H1 (cell line): ENCODE measurements around the gene LRPAP1. TPM values are rescaled to one million over a fixed set of nuclear protein-coding genes. Genes with fewer than 3 reads are reported as not detected.

ENCODE experiments used
- CTCF ChIA-PET: fragments of 300-600 bp; sonication (Branson Sonifier 250); formaldehyde crosslinking; loops from one replicate; lab custom pipeline; 2021; ENCODE audit not compliant: partially characterized antibody; lab: Charles Lee
- POLR2A ChIA-PET: fragments of 300-600 bp; sonication (Branson Sonifier 250); formaldehyde crosslinking; loops from one replicate; lab custom pipeline; 2021; ENCODE audit warnings: inconsistent platforms; ENCODE audit not compliant: partially characterized antibody; lab: Charles Lee
- DNase-seq, 2 experiments: peaks; one replicate each; pipeline versions ENCODE4 v3.0.0 to v3.0.0-alpha.2; 2010 to 2022; ENCODE audit warnings: low spot score in 2 of 2, low read depth in 1 of 2, mixed read lengths in 1 of 2
- FAIRE-seq: peaks from 2 replicates; lab custom pipeline; 2011; peaks lifted over from hg19 to GRCh38; lab: Jason Lieb, UNC
- H2AFZ ChIP-seq: 2 replicates; pipeline ENCODE4 v1.8.1; 2012; ENCODE audit warnings: low read length, inconsistent platforms
- H2AK5ac ChIP-seq: 2 replicates; pipeline ENCODE4 v1.6.1; 2013; ENCODE audit warnings: low read depth, low read length
- H2BK120ac ChIP-seq: replicated peaks from 2 replicates; pipeline ENCODE3; 2013; ENCODE audit warnings: low read depth, low read length, inconsistent platforms
- H2BK12ac ChIP-seq: 2 replicates; pipeline ENCODE4 v1.6.1; 2013; ENCODE audit warnings: low read depth, low read length
- H2BK15ac ChIP-seq: 2 replicates; pipeline ENCODE4 v1.6.1; 2013; ENCODE audit warnings: low read length
- H2BK20ac ChIP-seq: 2 replicates; pipeline ENCODE4 v1.6.1; 2013; ENCODE audit warnings: low read length
- H2BK5ac ChIP-seq: 2 replicates; pipeline ENCODE4 v1.6.1; 2013; ENCODE audit warnings: low read depth, low read length
- H3K14ac ChIP-seq: 2 replicates; pipeline ENCODE4 v1.6.1; 2013; ENCODE audit warnings: inconsistent platforms; ENCODE audit not compliant: insufficient read length
- H3K18ac ChIP-seq: 2 replicates; pipeline ENCODE4 v1.6.1; 2013; ENCODE audit warnings: low read length; ENCODE audit errors: extremely low read depth
- H3K23ac ChIP-seq: 2 replicates; pipeline ENCODE4 v1.6.1; 2013; ENCODE audit warnings: inconsistent platforms; ENCODE audit not compliant: insufficient read length
- H3K23me2 ChIP-seq: 2 replicates; pipeline ENCODE4 v1.6.1; 2013; ENCODE audit warnings: low read depth, low read length
- H3K27ac ChIP-seq: 2 replicates; pipeline ENCODE4 v1.6.1; 2011; ENCODE audit warnings: low read depth, low read length, inconsistent platforms
- H3K27me3 ChIP-seq, 4 experiments: replicated peaks in 1 of 4; 1 replicate in 1 of 4; 2 replicates in 3 of 4; pipeline versions ENCODE4 v1.6.1 to v1.8.1; 2011 to 2013; ENCODE audit warnings: low read length in 3 of 4, mild to moderate bottlenecking in 3 of 4, inconsistent platforms in 2 of 4, mixed read lengths in 2 of 4, moderate library complexity in 1 of 4; ENCODE audit not compliant: control insufficient read depth in 3 of 4, insufficient read depth in 3 of 4; ENCODE audit errors: extremely low read depth in 1 of 4
- H3K36me3 ChIP-seq, 4 experiments: 2 replicates each; pipeline versions ENCODE4 v1.6.1 to v1.8.1; 2011 to 2013; ENCODE audit warnings: mild to moderate bottlenecking in 4 of 4, low read length in 3 of 4, moderate library complexity in 2 of 4, control low read depth in 1 of 4, inconsistent platforms in 1 of 4; ENCODE audit not compliant: insufficient read depth in 4 of 4, control insufficient read depth in 2 of 4
- H3K4ac ChIP-seq: replicated peaks from 2 replicates; pipeline ENCODE3; 2013; ENCODE audit warnings: low read length, low read depth, mixed read lengths, inconsistent platforms; ENCODE audit not compliant: insufficient read length
- H3K4me1 ChIP-seq, 4 experiments: replicated peaks in 1 of 4; 1 replicate in 1 of 4; 2 replicates in 3 of 4; pipeline versions ENCODE4 v1.6.1 to v1.8.1; 2011 to 2013; ENCODE audit warnings: low read length in 3 of 4, inconsistent platforms in 2 of 4, mixed read lengths in 1 of 4; ENCODE audit not compliant: insufficient read depth in 4 of 4, control insufficient read depth in 3 of 4
- H3K4me2 ChIP-seq, 2 experiments: 2 replicates each; pipeline versions ENCODE4 v1.6.1 to v1.8.1; 2011 to 2013; ENCODE audit warnings: low read depth in 2 of 2, low read length in 2 of 2, control low read depth in 1 of 2, inconsistent platforms in 1 of 2, mild to moderate bottlenecking in 1 of 2; ENCODE audit not compliant: insufficient read depth in 1 of 2
- H3K4me3 ChIP-seq, 4 experiments: fragments of 200-600, 300-600 bp in 1 of 4; sonication (generic), shearing (Covaris generic), sonication (Bioruptor Twin) in 1 of 4; 2 replicates each; pipeline versions ENCODE4 v1.5.1 to v1.8.1; 2011 to 2016; ENCODE audit warnings: low read length in 4 of 4, low read depth in 3 of 4, control low read depth in 2 of 4, inconsistent platforms in 2 of 4, mild to moderate bottlenecking in 2 of 4, mixed read lengths in 1 of 4, moderate library complexity in 1 of 4; ENCODE audit not compliant: insufficient read depth in 2 of 4; ENCODE audit errors: extremely low read depth in 1 of 4
- H3K56ac ChIP-seq: replicated peaks from 2 replicates; pipeline ENCODE3; 2013; ENCODE audit warnings: low read depth, mild to moderate bottlenecking, mixed read lengths, low read length, inconsistent platforms; ENCODE audit not compliant: insufficient read length
- H3K79me1 ChIP-seq: 2 replicates; pipeline ENCODE4 v1.6.1; 2013; ENCODE audit warnings: low read depth, low read length, control low read depth
- H3K79me2 ChIP-seq, 2 experiments: 2 replicates each; pipeline versions ENCODE4 v1.6.1 to v1.8.1; 2012 to 2013; ENCODE audit warnings: low read length in 2 of 2, mild to moderate bottlenecking in 2 of 2, inconsistent platforms in 1 of 2; ENCODE audit not compliant: insufficient read depth in 2 of 2, control insufficient read depth in 1 of 2
- H3K9ac ChIP-seq, 4 experiments: replicated peaks in 1 of 4; 1 replicate in 1 of 4; 2 replicates in 3 of 4; pipeline versions ENCODE4 v1.6.1 to v1.8.1; 2011 to 2013; ENCODE audit warnings: low read depth in 3 of 4, low read length in 3 of 4, control low read depth in 2 of 4, mild to moderate bottlenecking in 2 of 4, moderate library complexity in 2 of 4, inconsistent platforms in 1 of 4; ENCODE audit errors: extremely low read depth in 1 of 4
- H3K9me3 ChIP-seq, 2 experiments: 2 replicates each; pipeline versions ENCODE4 v1.6.1 to v1.8.1; 2012 to 2013; ENCODE audit warnings: mild to moderate bottlenecking in 2 of 2, moderate library complexity in 2 of 2, control low read depth in 1 of 2, inconsistent platforms in 1 of 2, low read depth in 1 of 2, low read length in 1 of 2, mixed read lengths in 1 of 2; ENCODE audit not compliant: insufficient read depth in 2 of 2
- H4K20me1 ChIP-seq, 2 experiments: replicated peaks in 1 of 2; 2 replicates each; pipeline versions ENCODE3 to v1.8.1; 2011 to 2013; ENCODE audit warnings: inconsistent platforms in 2 of 2, low read length in 2 of 2, mild to moderate bottlenecking in 1 of 2; ENCODE audit not compliant: insufficient read depth in 2 of 2, control insufficient read depth in 1 of 2
- H4K5ac ChIP-seq: 2 replicates; pipeline ENCODE4 v1.6.1; 2013; ENCODE audit warnings: low read length, low read depth, mixed read lengths, inconsistent platforms; ENCODE audit not compliant: insufficient read length
- H4K8ac ChIP-seq: 2 replicates; pipeline ENCODE4 v1.8.0; 2013; ENCODE audit warnings: mild to moderate bottlenecking, moderate library complexity, low read length, inconsistent platforms; ENCODE audit not compliant: insufficient read depth; ENCODE audit errors: extremely low read depth
- H4K91ac ChIP-seq: replicated peaks from 2 replicates; pipeline ENCODE3; 2013; ENCODE audit warnings: low read length, mixed read lengths, inconsistent platforms; ENCODE audit not compliant: insufficient read length
- BCL11A ChIP-seq, 2 experiments: IDR thresholded peaks; one replicate each; pipeline ENCODE4 v1.6.1; 2011; ENCODE audit warnings: low read depth in 2 of 2, low read length in 2 of 2, mild to moderate bottlenecking in 2 of 2
- E2F6 ChIP-seq: IDR thresholded peaks from 2 replicates; pipeline ENCODE4 v1.6.1; 2012; ENCODE audit warnings: inconsistent platforms
- JUND ChIP-seq: IDR thresholded peaks from 2 replicates; pipeline ENCODE4 v1.6.1; 2011; ENCODE audit warnings: mild to moderate bottlenecking, improper control_type of control experiment, low read length
- NRF1 ChIP-seq: IDR thresholded peaks from 2 replicates; pipeline ENCODE4 v1.6.1; 2011; ENCODE audit warnings: mild to moderate bottlenecking, low read depth, low read length, improper control_type of control experiment
- SAP30 ChIP-seq: fragments of 300-600 bp; sonication (generic); IDR thresholded peaks from 2 replicates; pipeline ENCODE4 v1.7.1; 2012; ENCODE audit warnings: low read length, moderate library complexity, mild to moderate bottlenecking, inconsistent platforms; ENCODE audit not compliant: insufficient read depth, insufficient replicate concordance
- USF2 ChIP-seq: IDR thresholded peaks from 2 replicates; pipeline ENCODE4 v1.6.1; 2011; ENCODE audit warnings: low read length, improper control_type of control experiment
- WGBS, 2 experiments: shearing (Covaris generic) in 1 of 2; methylation state at CpG; one replicate each; pipeline versions ENCODE4 v1.1.6 to v1.1.7; 2013 to 2015; ENCODE audit warnings: low lambda C conversion rate in 2 of 2, mixed read lengths in 2 of 2, inconsistent platforms in 1 of 2, low coverage in 1 of 2, missing lambda C conversion rate in 1 of 2; ENCODE audit not compliant: insufficient replicate concordance in 2 of 2, insufficient coverage in 1 of 2, insufficient read length in 1 of 2; ENCODE audit errors: extremely low coverage in 1 of 2, missing lambda C conversion rate in 1 of 2; 5-methylcytosine and 5-hydroxymethylcytosine counted together
- polyA plus RNA-seq, 7 experiments: library from polyadenylated mRNA; depleted of rRNA in 3 of 7; stranded (reverse) in 5 of 7; unstranded in 2 of 7; fragments of >200 nt in 5 of 7; fragments of 200-250 nt in 2 of 7; gene quantifications; 1 replicate in 5 of 7; 2 replicates in 1 of 7; 4 replicates in 1 of 7; pipeline versions ENCODE4 v1.2.1 to v1.2.3, GENCODE V29; 2011 to 2013; ENCODE audit warnings: missing spikeins in 2 of 7, mixed read lengths in 2 of 7
- total RNA-seq: library from RNA; stranded (reverse); fragmentation: NEBNext Ultra II Directional; extraction: Animal tissue kit (Norgen Biotek cat#: 25700); gene quantifications from 2 replicates; pipeline ENCODE4 v1.2.1, GENCODE V29; 2021

The LRPAP1 gene
- total and polyA plus RNA-seq, 2 of the 8 experiments (the other 6 are each of a cell fraction or from before 2014, with no cell fraction given), result 31.1 to 101 TPM

- Histone ChIP-seq H3K79me1 (no peaks in the 10 kb centered on the region), H2BK120ac (no peak overlapping the region), H3K79me2 (no peaks in the 10 kb centered on the region), H3K4me1 (peaks cover 0 to 8% (median 5%) of the 10 kb centered on the region in 4 experiments; a peak in 5 of 7 replicates), H3K4ac (no peak overlapping the region), H3K4me2 (no peak overlapping the region), H3K27ac (no peak overlapping the region), H2AK5ac (no peak overlapping the region), H3K56ac (no peak overlapping the region), H4K20me1 (no peaks in the 10 kb centered on the region), H2BK20ac (no peak overlapping the region), H3K23ac (no peak overlapping the region), H3K27me3 (peaks cover 4 to 64% (median 42%) of the 10 kb centered on the region in 4 experiments; a peak in 5 of 7 replicates), H3K18ac (no peak overlapping the region), H2AFZ (no peak overlapping the region), H2BK12ac (no peak overlapping the region), H3K23me2 (no peaks in the 10 kb centered on the region; the same call in 1 of the 2 replicates), H3K9me3 (no peaks in the 10 kb centered on the region), H4K91ac (no peak overlapping the region), H3K9ac (no peak overlapping the region), H3K4me3 (no peak overlapping the region), H4K8ac (no peak overlapping the region), H3K14ac (no peak overlapping the region), H3K36me3 (no peaks in the 10 kb centered on the region), H2BK5ac (no peak overlapping the region), H4K5ac (no peak overlapping the region), H2BK15ac (no peak overlapping the region)
- ChIA-PET CTCF (interaction anchor here (6.8 kb wide), 1 partner anchor 9 kb away, joined by 48 read pairs; no protein-coding TSS in a partner anchor), POLR2A (no interaction called here)
- DNase-seq (no peak), FAIRE-seq (no peak)
- WGBS, 2 experiments, result 77% methylated on average over 4 of the region's 22 CpGs; no CpG with 5 or more reads in 1 of the 2 experiments
- TF ChIP-seq JUND, result no peak
- TF ChIP-seq USF2, result no peak
- TF ChIP-seq SAP30, result no peak
- no peak for TF ChIP-seq NRF1
- no peak for TF ChIP-seq BCL11A (IDR thresholded peaks at IDR 0.05; ENCODE audit: low read depth in 2 of 2, low read length in 2 of 2)
- TF ChIP-seq E2F6, result no peak
Measured at GRCh38 chr4:3475713-3476260, 56.4 kb downstream of the LRPAP1 start.
